HG02981 (cell line): ENCODE measurements around the gene KDM1B.
A peak's percentile ranks its signal among the peaks of the same experiment; 100 is the strongest.
"Not testable (repeated sequence)": the region's sequence is repeated elsewhere in the genome, so short reads cannot be mapped to it uniquely, and the experiment has no call there.

Source experiments
- ATAC-seq: cut with Tn5 transposase; IDR thresholded peaks from one replicate; pipeline ENCODE4 v1.9.1; 2021; ENCODE audit warnings: mild to moderate bottlenecking, moderate library complexity; ENCODE audit not compliant: unreplicated experiment

Gene KDM1B

DNA sequence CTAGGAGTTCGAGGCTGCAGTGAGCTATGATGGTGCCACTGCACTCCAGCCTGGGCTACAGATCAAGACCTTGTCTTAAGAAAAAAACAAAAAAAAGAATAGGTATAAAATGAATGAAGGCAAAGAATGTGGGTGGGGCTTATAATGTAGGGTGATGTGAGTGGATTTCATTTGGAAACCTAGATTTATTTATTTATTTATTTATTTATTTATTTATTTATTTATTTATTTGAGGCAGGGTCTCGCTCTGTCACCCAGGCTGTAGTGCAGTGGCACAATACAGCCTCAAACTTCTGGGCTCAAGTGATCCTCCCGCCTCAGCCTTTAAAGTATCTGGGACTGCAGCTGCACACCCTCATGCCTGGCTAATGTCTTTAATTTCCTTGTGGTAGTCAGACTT, 3.8 kb upstream of the KDM1B start:
- ATAC-seq = not testable (repeated sequence)

- ATAC-seq = no peak
These were observed 3.4 kb upstream of the KDM1B start for GRCh38 chr6:18151801-18152200.

GRCh38 chr6:18153311-18153703, 1.9 kb upstream of the KDM1B start:
- no peak for ATAC-seq

- ATAC-seq = peak; percentile 52
These were observed 594 bp upstream of the KDM1B start, which contains the start of gene TPMT for GRCh38 chr6:18154507-18155149. Gene TPMT (minus strand): TSS chr6:18155077. CDS start chr6:18149127, 5,950 bp downstream.

DNA sequence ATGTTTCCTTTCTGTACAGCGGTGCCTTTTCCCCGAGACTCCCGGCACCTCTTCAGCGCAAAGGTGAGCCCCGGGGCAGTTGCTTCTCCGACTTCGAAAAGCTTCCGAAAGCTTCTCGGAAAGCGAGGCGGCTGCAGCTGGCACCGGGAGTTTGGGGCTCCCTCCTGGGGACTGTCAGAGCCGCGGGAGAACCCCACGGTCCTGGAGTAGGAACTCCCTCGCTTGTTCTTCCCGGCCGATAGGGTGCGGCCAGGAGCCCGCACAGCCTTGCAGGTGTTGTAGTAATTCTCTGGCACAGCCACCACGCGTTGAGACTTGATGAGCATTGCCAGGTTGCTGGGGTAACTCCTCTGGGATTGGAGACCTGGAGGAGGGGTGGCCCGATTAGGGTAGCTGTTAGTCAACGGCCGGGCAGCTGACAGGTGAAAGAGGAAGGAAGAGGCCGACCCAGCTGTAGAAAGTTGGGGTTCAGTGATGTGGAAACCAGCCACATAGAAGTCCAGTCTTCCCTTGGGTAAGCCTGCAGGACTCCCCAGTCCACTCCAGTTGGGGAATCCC, 721 bp downstream of the KDM1B start:
- peak; percentile 24 for ATAC-seq

DNA sequence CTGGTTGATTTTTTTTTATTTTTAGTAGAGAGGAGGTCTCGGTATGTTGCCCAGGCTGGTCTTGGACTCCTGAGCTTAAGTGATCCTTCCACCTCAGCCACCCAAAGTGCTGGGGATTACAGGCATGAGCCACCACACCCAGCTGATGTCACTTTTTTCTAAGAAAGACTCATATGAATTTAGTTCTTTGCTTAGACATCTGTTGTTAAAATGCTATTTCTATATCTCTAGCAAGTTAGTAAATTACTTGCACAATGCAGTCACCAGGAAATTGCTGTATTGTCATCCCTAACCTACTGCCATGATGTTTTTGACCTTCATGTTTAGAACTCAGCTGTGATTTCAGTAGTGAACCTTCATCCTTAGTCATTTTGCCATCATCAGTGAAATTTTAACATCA, 5.7 kb downstream of the KDM1B start:
- no peak for ATAC-seq

DNA sequence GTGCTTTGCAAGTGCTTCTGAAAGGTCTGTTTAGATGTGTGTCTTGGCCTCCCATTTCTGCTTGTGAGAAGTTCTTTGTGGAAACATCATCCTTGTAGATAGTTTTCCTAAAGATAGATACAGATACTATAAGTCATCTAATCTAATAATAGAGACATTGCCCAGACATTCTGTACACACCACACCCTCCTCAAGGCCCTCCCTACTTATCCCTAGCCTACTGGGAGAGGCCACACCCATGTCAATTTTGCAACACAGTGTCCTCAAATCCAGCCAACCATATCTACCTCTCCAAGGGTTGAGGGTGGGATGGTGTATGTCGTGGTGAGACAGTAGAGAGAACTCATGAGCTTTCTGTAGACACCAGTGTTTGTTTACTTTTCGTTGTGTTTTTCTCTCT, 6.2 kb downstream of the KDM1B start:
- no peak for ATAC-seq

GRCh38 chr6:18162401-18162800, 7.2 kb downstream of the KDM1B start:
- no peak for ATAC-seq

DNA sequence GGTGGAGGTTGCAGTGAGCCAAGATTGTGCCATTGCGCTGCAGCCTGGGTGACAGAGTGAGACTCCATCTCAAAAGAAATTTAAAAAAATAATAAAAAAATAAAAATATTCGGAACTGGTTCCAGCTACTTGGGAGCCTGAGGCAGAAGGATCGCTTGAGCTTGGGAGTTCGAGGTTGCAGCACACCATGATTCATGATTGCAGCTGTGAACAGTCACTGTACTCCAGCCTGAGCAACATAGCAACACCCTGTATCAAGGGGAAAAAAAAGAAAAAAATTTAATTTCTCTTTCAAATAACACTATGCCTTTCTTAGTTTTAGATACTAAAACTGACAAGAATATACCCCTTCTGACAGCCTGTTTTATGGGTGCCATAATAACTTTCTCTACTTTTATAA, 10.5 kb downstream of the KDM1B start:
- ATAC-seq = no peak

DNA sequence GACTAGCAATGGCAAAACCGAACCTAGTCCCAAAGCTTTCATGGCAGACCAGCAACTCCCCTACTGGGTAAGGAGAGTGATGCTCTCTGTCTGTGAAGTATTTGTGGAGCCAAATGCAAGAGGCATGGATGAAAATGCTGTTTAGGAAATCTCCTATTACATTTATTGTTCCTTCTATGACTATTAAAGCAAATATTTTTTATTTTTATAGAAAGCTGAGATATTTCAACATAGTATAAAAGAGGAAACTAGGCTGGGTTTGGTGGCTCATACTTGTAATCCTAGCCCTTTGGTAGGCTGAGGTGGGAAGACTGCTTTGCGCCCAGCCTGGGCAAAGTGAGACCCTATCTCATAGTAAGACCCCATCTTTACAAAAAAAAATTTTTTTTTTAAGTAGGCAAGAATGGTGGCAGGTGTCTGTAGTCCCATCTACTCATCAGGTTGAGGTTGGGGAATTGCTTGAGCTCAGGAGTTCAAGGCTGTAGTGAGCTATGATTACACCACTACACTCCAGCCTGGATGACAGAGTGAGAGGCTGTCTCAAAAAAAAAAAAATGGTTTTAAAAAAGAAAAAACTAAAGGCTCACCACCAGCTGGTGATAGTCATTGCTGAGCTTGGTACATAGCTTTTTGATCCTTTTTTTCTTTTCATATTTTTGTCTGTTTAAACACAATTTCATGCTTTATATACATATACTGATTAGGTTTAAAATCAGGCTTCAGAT, 11.3 kb downstream of the KDM1B start:
- no peak for ATAC-seq

GRCh38 chr6:18168264-18168663, 13.0 kb downstream of the KDM1B start:
- ATAC-seq = no peak

GRCh38 chr6:18171871-18172270, 16.6 kb downstream of the KDM1B start:
- ATAC-seq = no peak

- not testable (repeated sequence) for ATAC-seq
These were observed 21.0 kb downstream of the KDM1B start for GRCh38 chr6:18176198-18176597.

- ATAC-seq = no peak
These were observed 22.2 kb downstream of the KDM1B start for GRCh38 chr6:18177286-18177965.

- no peak for ATAC-seq
These were observed 23.9 kb downstream of the KDM1B start for GRCh38 chr6:18178960-18179615.

GRCh38 chr6:18179770-18180356, 24.6 kb downstream of the KDM1B start:
- ATAC-seq = no peak

- ATAC-seq = no peak
These were observed 27.3 kb downstream of the KDM1B start for GRCh38 chr6:18182568-18182967.

- no peak for ATAC-seq
These were observed 28.5 kb downstream of the KDM1B start for GRCh38 chr6:18183766-18184165.

DNA sequence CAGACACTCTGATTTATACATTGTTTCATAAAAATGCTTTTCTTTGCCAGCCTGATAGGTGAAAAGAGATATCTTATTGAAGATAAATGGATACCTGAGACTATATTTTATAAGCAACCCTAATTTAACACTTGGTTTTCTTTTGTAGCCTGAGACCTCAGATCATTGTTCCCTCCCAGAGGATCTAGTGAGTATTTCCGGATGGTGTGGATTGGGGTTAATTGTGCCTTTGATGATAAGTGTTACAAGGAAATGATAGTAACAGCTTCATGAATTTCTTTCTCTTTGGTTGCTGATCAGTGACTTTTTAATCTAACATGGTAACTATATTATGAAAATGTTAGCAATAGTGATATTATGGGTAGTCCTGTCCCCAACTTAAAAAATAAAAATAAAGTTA, 30.4 kb downstream of the KDM1B start:
- ATAC-seq = no peak

DNA sequence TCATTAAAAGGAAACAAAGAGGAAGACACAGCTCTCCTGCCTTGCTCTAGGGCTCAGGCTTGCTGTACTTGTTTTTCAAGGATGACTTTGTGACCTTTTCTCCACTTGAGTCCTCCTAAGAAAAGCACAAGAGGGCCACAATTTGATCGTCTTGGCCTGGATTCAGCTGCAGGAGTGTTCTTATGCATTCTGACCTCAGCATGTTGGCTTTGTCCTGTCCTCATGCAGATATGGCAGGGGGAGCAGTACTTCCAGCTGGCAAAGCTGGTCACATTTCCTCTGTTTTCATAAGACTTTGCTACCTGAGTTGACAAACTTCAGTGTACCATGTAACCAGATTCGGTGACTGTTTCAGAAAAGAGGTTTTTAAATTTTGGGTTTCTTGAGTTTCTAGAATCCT, 30.8 kb downstream of the KDM1B start:
- no peak for ATAC-seq
